Adrenal gland (tissue), 12 donors: ENCODE measurements around the gene GDPD4. TPM values are rescaled to one million over a fixed set of nuclear protein-coding genes. Genes with fewer than 3 reads are reported as not detected.

Experiments
- DNase-seq, 7 donors: peaks; one replicate each; pipeline ENCODE4 v3.0.0-alpha.2; 2019 to 2020
- H3K27ac ChIP-seq, 5 donors: fragments of 200-600 bp; sonication (generic) in 4 of 5; 1 replicate in 3 of 5; 2 replicates in 2 of 5; pipeline versions ENCODE4 v1.5.1 to v1.8.0; 2016 to 2020; ENCODE audit warnings: mild to moderate bottlenecking in 1 of 5
- H3K27me3 ChIP-seq: fragments of 200-600 bp; 2 replicates; pipeline ENCODE4 v1.8.0; 2021
- H3K36me3 ChIP-seq, 2 donors: fragments of 200-600 bp; replicated peaks in 1 of 2; 1 replicate in 1 of 2; 2 replicates in 1 of 2; pipeline versions ENCODE4 v1.5.1 to v1.8.0; 2018 to 2022
- H3K4me1 ChIP-seq, 2 donors: fragments of 200-600 bp; replicated peaks in 1 of 2; 1 replicate in 1 of 2; 2 replicates in 1 of 2; pipeline versions ENCODE4 v1.5.1 to v1.8.0; 2018 to 2021
- H3K4me3 ChIP-seq, 4 donors: fragments of 200-600 bp; sonication (generic) in 3 of 4; one replicate each; pipeline ENCODE4 v1.5.1; 2016 to 2018
- H3K9me3 ChIP-seq, 3 donors: fragments of 200-600 bp; sonication (generic) in 1 of 3; replicated peaks in 1 of 3; 1 replicate in 2 of 3; 2 replicates in 1 of 3; pipeline versions ENCODE4 v1.5.1 to v1.8.0; 2016 to 2021
- POLR2A ChIP-seq, 2 donors: fragments of 450-650 bp; IDR thresholded peaks; one replicate each; pipeline ENCODE4 v1.6.1; 2017; ENCODE audit warnings: antibody characterized with exemption in 2 of 2, mild to moderate bottlenecking in 2 of 2, moderate library complexity in 1 of 2
- WGBS, 4 donors: extraction: QIAGEN DNeasy Blood & Tissue Kit in 2 of 4; methylation state at CpG; one replicate each; pipeline versions ENCODE4 v1.1.5 to v1.1.7; 2013 to 2017; 5-methylcytosine and 5-hydroxymethylcytosine counted together
- intact Hi-C, 2 donors: fragments of 100-400 bp; cut with DNase I; formaldehyde crosslinking; loops; one replicate each; pipeline versions ENCODE4 v1.14.1 to v1.15.0; 2022 to 2023
- polyA plus RNA-seq, 3 donors: library from polyadenylated mRNA; stranded (reverse); fragments of 200-250 nt in 2 of 3; fragments of 350-450 nt in 1 of 3; fragmentation: Illumina TruSeq in 1 of 3; extraction: RNeasy Lipid Tissue Mini Kit (QIAGEN cat#74804) in 1 of 3; gene quantifications; one replicate each; pipeline ENCODE4 v1.2.3, GENCODE V29; 2013 to 2014
- total RNA-seq, 9 donors: library from RNA; depleted of rRNA in 4 of 9; stranded (reverse); fragments of >200 nt in 4 of 9; fragments of 120-200 nt in 1 of 9; fragmentation: NEBNext Ultra II Directional in 1 of 9; extraction: Animal tissue kit (Norgen Biotek cat#: 25700) in 1 of 9; gene quantifications; one replicate each; pipeline versions ENCODE4 v1.1.0 to v1.2.4, GENCODE V29; 2013 to 2023
- TF ChIP-seq, protein P1 (sequence below), 6 experiments: fragments of 450-650 bp in 4 of 6; fragments of 200-600 bp in 2 of 6; sonication (generic) in 1 of 6; IDR thresholded peaks; 1 replicate in 5 of 6; 2 replicates in 1 of 6; pipeline versions ENCODE4 v1.5.1 to v1.8.0; 2016 to 2021; ENCODE audit warnings: antibody characterized with exemption in 6 of 6, mild to moderate bottlenecking in 2 of 6, moderate library complexity in 1 of 6
- donor health status: healthy with polysubstance abuse.
- donor health status: Bipolar disorder and iron deficiency.
- donor health status: DM: yes; HTN: yes; CAD: no.
- donor health status: DM: no; HTN: no; CAD: no.
- donor health status: DM: no; HTN: no; CAD: no.
- donor health status: DM: yes; HTN: yes; CAD: no.

The GDPD4 gene
- total and polyA plus RNA-seq, 12 donors, result 0.88 to 2.3 TPM; not detected in 10

GRCh38 chr11:77179681-77180080 is 121.8 kb downstream of the GDPD4 start:
- H3K4me3 ChIP-seq, result no peak overlapping the region
- intact Hi-C loops, result loop anchor here in 1 of 2 donors (5.0 to 10.0 kb wide), 2 partner anchors 37 to 135 kb away; no protein-coding TSS in a partner anchor
- no peak overlapping the region for H3K27ac ChIP-seq
- DNase-seq, result peak in 1 of 7 donors; percentile 12
- peaks cover 17 to 25% of the 10 kb centered on the region in 2 donors for H3K4me1 ChIP-seq
- no peaks in the 10 kb centered on the region for H3K9me3 ChIP-seq
- WGBS, 4 donors, result 86 to 98% (median 97%) methylated on average over 5 to 19 of the region's 19 CpGs
- peaks cover 0 to 42% of the 10 kb centered on the region in 2 donors for H3K36me3 ChIP-seq
- H3K27me3 ChIP-seq, result no peaks in the 10 kb centered on the region
- TF ChIP-seq POLR2A (IDR thresholded peaks at IDR 0.05), result no peak
- TF ChIP-seq, protein P1, sequence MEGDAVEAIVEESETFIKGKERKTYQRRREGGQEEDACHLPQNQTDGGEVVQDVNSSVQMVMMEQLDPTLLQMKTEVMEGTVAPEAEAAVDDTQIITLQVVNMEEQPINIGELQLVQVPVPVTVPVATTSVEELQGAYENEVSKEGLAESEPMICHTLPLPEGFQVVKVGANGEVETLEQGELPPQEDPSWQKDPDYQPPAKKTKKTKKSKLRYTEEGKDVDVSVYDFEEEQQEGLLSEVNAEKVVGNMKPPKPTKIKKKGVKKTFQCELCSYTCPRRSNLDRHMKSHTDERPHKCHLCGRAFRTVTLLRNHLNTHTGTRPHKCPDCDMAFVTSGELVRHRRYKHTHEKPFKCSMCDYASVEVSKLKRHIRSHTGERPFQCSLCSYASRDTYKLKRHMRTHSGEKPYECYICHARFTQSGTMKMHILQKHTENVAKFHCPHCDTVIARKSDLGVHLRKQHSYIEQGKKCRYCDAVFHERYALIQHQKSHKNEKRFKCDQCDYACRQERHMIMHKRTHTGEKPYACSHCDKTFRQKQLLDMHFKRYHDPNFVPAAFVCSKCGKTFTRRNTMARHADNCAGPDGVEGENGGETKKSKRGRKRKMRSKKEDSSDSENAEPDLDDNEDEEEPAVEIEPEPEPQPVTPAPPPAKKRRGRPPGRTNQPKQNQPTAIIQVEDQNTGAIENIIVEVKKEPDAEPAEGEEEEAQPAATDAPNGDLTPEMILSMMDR (IDR thresholded peaks at IDR 0.05), result no peak

DNA sequence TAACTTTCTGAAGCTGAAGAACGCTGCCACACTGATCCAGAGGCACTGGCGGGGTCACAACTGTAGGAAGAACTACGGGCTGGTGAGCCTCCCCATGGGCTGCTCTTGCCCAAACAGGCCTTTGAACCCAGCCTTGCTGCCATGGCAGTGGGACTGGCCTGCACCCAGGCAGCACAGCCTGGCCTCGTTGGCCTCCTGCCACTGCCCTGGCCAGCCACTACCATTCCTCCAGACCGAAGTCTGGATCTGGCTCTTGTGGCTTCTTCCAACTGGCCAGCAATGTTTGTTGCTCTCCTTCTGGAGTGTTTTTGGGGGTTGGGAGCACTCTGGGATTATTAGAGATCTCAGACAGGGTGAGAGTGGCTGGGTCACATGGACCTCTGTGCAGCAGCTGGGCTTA is 122.4 kb downstream of the GDPD4 start:
- no peak for TF ChIP-seq POLR2A (IDR thresholded peaks at IDR 0.05)
- TF ChIP-seq, protein P1 (IDR thresholded peaks at IDR 0.05), result no peak
- WGBS, 4 donors, result 63 to 78% (median 73%) methylated on average over 2 to 5 of the region's 5 CpGs

DNA sequence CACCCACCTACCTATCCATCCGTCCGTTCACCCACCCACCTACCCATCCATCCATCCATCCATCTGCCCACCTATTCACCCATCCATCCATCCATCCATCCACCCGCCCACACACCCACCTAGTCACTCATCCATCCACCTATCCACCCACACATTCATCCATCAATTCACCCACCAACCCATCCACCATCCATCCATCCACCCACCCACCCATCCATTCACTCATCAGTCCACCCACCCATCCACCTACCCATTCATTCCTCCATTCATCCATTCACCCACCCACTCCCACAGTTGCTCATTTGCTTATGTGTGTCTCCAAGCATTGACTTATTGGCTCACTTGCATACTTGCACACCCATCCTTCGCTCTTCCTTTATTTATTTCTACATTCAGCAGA is 123.3 kb downstream of the GDPD4 start:
- Histone ChIP-seq H3K4me1 (peaks cover 27 to 32% of the 10 kb centered on the region in 2 donors), H3K4me3 (no peak overlapping the region), H3K9me3 (no peaks in the 10 kb centered on the region), H3K27ac (no peak overlapping the region), H3K27me3 (no peaks in the 10 kb centered on the region), H3K36me3 (peaks cover 0 to 41% of the 10 kb centered on the region in 2 donors)
- DNase-seq, result no peak
- intact Hi-C loops, result no loop called here
- WGBS, 4 donors, result 85 to 97% (median 93%) methylated on average over 4 of the region's 4 CpGs
- TF ChIP-seq POLR2A (IDR thresholded peaks at IDR 0.05), result no peak
- TF ChIP-seq, protein P1 (IDR thresholded peaks at IDR 0.05), result no peak

More for the DNA sequence above, 122.4 kb downstream of the GDPD4 start:
- no peak overlapping the region for H3K27ac ChIP-seq
- H3K4me3 ChIP-seq, result no peak overlapping the region
- no peaks in the 10 kb centered on the region for H3K27me3 ChIP-seq
- intact Hi-C loops, result no loop called here
- peaks cover 23 to 31% of the 10 kb centered on the region in 2 donors for H3K4me1 ChIP-seq
- no peaks in the 10 kb centered on the region for H3K9me3 ChIP-seq
- peaks cover 0 to 42% of the 10 kb centered on the region in 2 donors for H3K36me3 ChIP-seq
- DNase-seq, result peak in 6 of 7 donors; percentile 47 to 78 (median 70)

GRCh38 chr11:77176996-77177395 is 124.5 kb downstream of the GDPD4 start:
- Histone ChIP-seq H3K4me1 (peaks cover 27 to 32% of the 10 kb centered on the region in 2 donors), H3K27me3 (no peaks in the 10 kb centered on the region), H3K27ac (no peak overlapping the region), H3K36me3 (peaks cover 0 to 29% of the 10 kb centered on the region in 2 donors), H3K9me3 (no peaks in the 10 kb centered on the region), H3K4me3 (no peak overlapping the region)
- TF ChIP-seq POLR2A (IDR thresholded peaks at IDR 0.05), result no peak
- TF ChIP-seq, protein P1 (IDR thresholded peaks at IDR 0.05), result no peak
- intact Hi-C loops, result no loop called here
- no peak for DNase-seq
- WGBS, 4 donors, result 77 to 91% (median 82%) methylated on average over 9 of the region's 9 CpGs
